Measurements from ENCODE around the gene SNX32. TPM values are rescaled to one million over a fixed set of nuclear protein-coding genes. Genes with fewer than 3 reads are reported as not detected.

The SNX32 gene
- total RNA-seq, 1 donor from 2014 or later = 7.3 TPM

Other genes with a start within 250 kb of the SNX32 start
- gene KCNK7, start 238.2 kb upstream of the SNX32 start, total RNA-seq = 0.31 TPM
- 9.0 TPM for gene MAP3K11, start 219.7 kb upstream of the SNX32 start, total RNA-seq
- gene PCNX3, start 218.2 kb upstream of the SNX32 start, total RNA-seq = 7.0 TPM
- gene SIPA1, start 195.9 kb upstream of the SNX32 start, total RNA-seq = 3.7 TPM
- gene RELA, start 171.0 kb upstream of the SNX32 start, total RNA-seq = 12.6 TPM
- gene KAT5, start 121.7 kb upstream of the SNX32 start, total RNA-seq = 43.8 TPM
- 9.4 TPM for gene RNASEH2C, start 113.2 kb upstream of the SNX32 start, total RNA-seq
- gene AP5B1, start 53.0 kb upstream of the SNX32 start, total RNA-seq = 4.7 TPM
- not detected for gene OVOL1, start 46.9 kb upstream of the SNX32 start, total RNA-seq
- gene CFL1, start 24.2 kb downstream of the SNX32 start, total RNA-seq = 404 TPM
- 45.9 TPM for gene MUS81, start 26.5 kb downstream of the SNX32 start, total RNA-seq
- 13.3 TPM for gene EFEMP2, start 38.8 kb downstream of the SNX32 start, total RNA-seq
- gene CTSW, start 45.9 kb downstream of the SNX32 start, total RNA-seq = not detected
- gene FIBP, start 54.5 kb downstream of the SNX32 start, total RNA-seq = 107 TPM
- gene CCDC85B, start 56.7 kb downstream of the SNX32 start, total RNA-seq = 14.0 TPM
- gene FOSL1, start 66.4 kb downstream of the SNX32 start, total RNA-seq = not detected
- gene C11orf68, start 85.1 kb downstream of the SNX32 start, total RNA-seq = 12.6 TPM
- gene DRAP1, start 85.5 kb downstream of the SNX32 start, total RNA-seq = 50.4 TPM
- gene TSGA10IP, start 111.5 kb downstream of the SNX32 start, total RNA-seq = not detected
- gene SART1, start 127.8 kb downstream of the SNX32 start, total RNA-seq = 22.1 TPM
- 20.7 TPM for gene EIF1AD, start 168.2 kb downstream of the SNX32 start, total RNA-seq
- gene BANF1, start 168.5 kb downstream of the SNX32 start, total RNA-seq = 16.7 TPM
- not detected for gene CST6, start 178.0 kb downstream of the SNX32 start, total RNA-seq
- gene CATSPER1, start 192.5 kb downstream of the SNX32 start, total RNA-seq = not detected
- 14.0 TPM for gene GAL3ST3, start 215.2 kb downstream of the SNX32 start, total RNA-seq
- 88.6 TPM for gene SF3B2, start 218.4 kb downstream of the SNX32 start, total RNA-seq
- 34.5 TPM for gene PACS1, start 236.3 kb downstream of the SNX32 start, total RNA-seq

All from occipital lobe (tissue), 1 donor.